GM12878 (cell line): Measurements from ENCODE around the gene AVP. TPM values are rescaled to one million over a fixed set of nuclear protein-coding genes. Genes with fewer than 3 reads are reported as not detected.

Experiments used
- ATAC-seq: fragments of 200-7000 bp; cut with Tn5 transposase; 3 replicates; pipeline ENCODE4 v1.9.1; 2020; ENCODE audit warnings: mild to moderate bottlenecking, moderate library complexity
- BruUV-seq: library from RNA; stranded (reverse); fragments of 400-500 nt; replicated peaks from 2 replicates; lab custom pipeline; 2021; lab: Mats Ljungman, UMichigan
- CTCF ChIA-PET: fragments of 300-600 bp; sonication (Branson Sonifier 250); formaldehyde crosslinking; extraction: SDS; loops from one replicate; lab custom pipeline; 2021; ENCODE audit warnings: inconsistent platforms; lab: Yijun Ruan, JAX
- POLR2A ChIA-PET: fragments of 350-600 bp; formaldehyde crosslinking; extraction: SDS; loops from one replicate; lab custom pipeline; 2021; ENCODE audit warnings: inconsistent platforms; lab: Charles Lee
- RAD21 ChIA-PET: fragments of 300-600 bp; sonication (Branson Sonifier 250); formaldehyde crosslinking; loops from one replicate; lab custom pipeline; 2023; ENCODE audit warnings: antibody characterized with exemption; ENCODE audit not compliant: unreplicated experiment; lab: Charles Lee
- SMC1A ChIA-PET: fragments of 300-600 bp; sonication (Branson Sonifier 250); formaldehyde crosslinking; loops from one replicate; lab custom pipeline; 2023; ENCODE audit not compliant: unreplicated experiment, uncharacterized antibody; lab: Charles Lee
- DNase-seq: peaks from one replicate; pipeline ENCODE4 v3.0.0-alpha.2; 2011; ENCODE audit warnings: low read depth, low spot score
- FAIRE-seq: peaks from 3 replicates; lab custom pipeline; 2011; peaks lifted over from hg19 to GRCh38; lab: Jason Lieb, UNC
- H2AFZ ChIP-seq: 2 replicates; pipeline ENCODE4 v1.6.0; 2011; ENCODE audit warnings: low read depth, low read length, control low read depth; ENCODE audit not compliant: control insufficient read depth
- H3K27ac ChIP-seq: 2 replicates; pipeline ENCODE4 v1.5.1; 2011; ENCODE audit warnings: control low read depth; ENCODE audit not compliant: control insufficient read depth, insufficient read depth
- H3K27me3 ChIP-seq, 2 experiments: replicated peaks in 1 of 2; 2 replicates each; pipeline versions ENCODE4 v1.6.0 to v1.6.1; 2011; ENCODE audit warnings: low read length in 1 of 2; ENCODE audit not compliant: control insufficient read depth in 2 of 2, insufficient read depth in 2 of 2
- H3K36me3 ChIP-seq, 2 experiments: 2 replicates each; pipeline ENCODE4 v1.5.1; 2011; ENCODE audit warnings: low read length in 1 of 2; ENCODE audit not compliant: control insufficient read depth in 2 of 2, insufficient read depth in 2 of 2
- H3K4me1 ChIP-seq: 2 replicates; pipeline ENCODE4 v1.6.1; 2011; ENCODE audit warnings: mild to moderate bottlenecking, low read length, moderate library complexity, mixed read lengths; ENCODE audit not compliant: control insufficient read depth, insufficient read depth
- H3K4me2 ChIP-seq: 2 replicates; pipeline ENCODE4 v1.6.0; 2011; ENCODE audit warnings: control low read depth; ENCODE audit not compliant: control insufficient read depth, insufficient read depth
- H3K4me3 ChIP-seq: fragments of 200-600 bp; sonication (generic); 2 replicates; pipeline ENCODE4 v1.5.1; 2016
- H3K79me2 ChIP-seq: 2 replicates; pipeline ENCODE4 v1.6.0; 2011; ENCODE audit warnings: low read length; ENCODE audit not compliant: control insufficient read depth, insufficient read depth
- H3K9ac ChIP-seq: 2 replicates; pipeline ENCODE4 v1.8.0; 2011; ENCODE audit warnings: low read length, control low read depth, mixed read lengths; ENCODE audit not compliant: control insufficient read depth, insufficient read depth
- H3K9me3 ChIP-seq: replicated peaks from 3 replicates; pipeline ENCODE4 v1.5.1; 2011; ENCODE audit warnings: mild to moderate bottlenecking, low read length; ENCODE audit not compliant: control insufficient read depth, insufficient read depth
- H4K20me1 ChIP-seq: 2 replicates; pipeline ENCODE4 v1.6.0; 2011; ENCODE audit not compliant: control insufficient read depth, insufficient read depth
- KDM1A ChIP-seq: fragments of 200-600 bp; sonication (generic); IDR thresholded peaks from 2 replicates; pipeline ENCODE4 v1.6.1; 2016; ENCODE audit warnings: borderline replicate concordance
- POLR2A ChIP-seq: IDR thresholded peaks from 2 replicates; pipeline ENCODE4 v1.6.1; 2011; ENCODE audit warnings: low read depth, mild to moderate bottlenecking, low read length
- RAD21 ChIP-seq: IDR thresholded peaks from 2 replicates; pipeline ENCODE4 v1.6.1; 2011; ENCODE audit warnings: mild to moderate bottlenecking, low read depth, low read length, moderate library complexity; ENCODE audit not compliant: insufficient read depth
- REST ChIP-seq: IDR thresholded peaks from 2 replicates; pipeline ENCODE4 v1.6.1; 2012; ENCODE audit warnings: mild to moderate bottlenecking, low read depth, low read length
- SMAD5 ChIP-seq: IDR thresholded peaks from 2 replicates; pipeline ENCODE4 v1.6.1; 2016; ENCODE audit warnings: antibody characterized with exemption, low read depth
- WGBS: methylation state at CpG from one replicate; pipeline ENCODE4 v1.1.6; 2016; ENCODE audit warnings: low lambda C conversion rate; ENCODE audit not compliant: insufficient replicate concordance, insufficient coverage; ENCODE audit errors: missing lambda C conversion rate; 5-methylcytosine and 5-hydroxymethylcytosine counted together
- in situ Hi-C: fragments of 300-500 bp; cut with MboI; formaldehyde crosslinking; loops from 9 replicates; pipeline ENCODE4 v1.14.3; 2018; ENCODE audit warnings: mixed read lengths
- intact Hi-C: fragments of 100-400 bp; cut with micrococcal nuclease; formaldehyde crosslinking; loops from one replicate; pipeline ENCODE4 v1.14.2; 2022; ENCODE audit not compliant: unreplicated experiment
- polyA plus RNA-seq, 11 experiments: library from polyadenylated mRNA; depleted of rRNA in 4 of 11; unstranded in 6 of 11; stranded (reverse) in 5 of 11; fragments of >200 nt; fragmentation: Nextera tagmentation in 4 of 11; fragmentation: Illumina TruSeq in 1 of 11; extraction: Ambion mirVana in 4 of 11; extraction: Trizol in 1 of 11; gene quantifications; 1 replicate in 1 of 11; 2 replicates in 10 of 11; pipeline versions ENCODE4 v1.2.1 to v1.2.3, GENCODE V29; 2011 to 2016; ENCODE audit warnings: inconsistent platforms in 2 of 11, missing spikeins in 2 of 11, low read depth in 1 of 11
- total RNA-seq, 4 experiments: library from RNA; depleted of rRNA in 3 of 4; stranded (reverse); fragments of >200 nt in 3 of 4; fragmentation: Illumina TruSeq in 1 of 4; extraction: Trizol in 1 of 4; gene quantifications; 2 replicates each; pipeline versions ENCODE4 v1.2.1 to v1.2.3, GENCODE V29; 2013 to 2021

AVP gene
- total and polyA plus RNA-seq, 10 of the 15 experiments (the other 5 are each of a cell fraction or from before 2014, with no cell fraction given): not detected

GRCh38 chr20:3106658-3107463, 22.3 kb upstream of the AVP start:
- no peak for FAIRE-seq
- H3K36me3 ChIP-seq: no peaks in the 10 kb centered on the region; a peak in 1 of 4 replicates
- no peak for DNase-seq
- intact Hi-C loops: no loop called here
- no peaks in the 10 kb centered on the region for H3K27me3 ChIP-seq
- H3K79me2 ChIP-seq: no peaks in the 10 kb centered on the region
- WGBS: 74% methylated on average over 14 of the region's 14 CpGs
- ChIA-PET SMC1A (no interaction called here), POLR2A (no interaction called here), CTCF (no interaction called here), RAD21 (no interaction called here)
- BruUV-seq: no TSS peak
- no peak overlapping the region for H3K4me2 ChIP-seq
- H4K20me1 ChIP-seq: no peaks in the 10 kb centered on the region
- H2AFZ ChIP-seq: no peak overlapping the region
- no peak overlapping the region for H3K27ac ChIP-seq
- peaks cover 3% of the 10 kb centered on the region for H3K4me1 ChIP-seq
- no peak overlapping the region for H3K9ac ChIP-seq
- in situ Hi-C loops: no loop called here
- TF ChIP-seq KDM1A (no peak), REST (no peak), POLR2A (peak; percentile 5; the same call in 1 of the 2 replicates), SMAD5 (no peak), RAD21 (no peak)
- no peaks in the 10 kb centered on the region for H3K9me3 ChIP-seq
- ATAC-seq: no peak
- no peak overlapping the region for H3K4me3 ChIP-seq
